Measurements from ENCODE around the gene RBCK1.
"Not testable (repeated sequence)": the region's sequence is repeated elsewhere in the genome, so short reads cannot be mapped to it uniquely, and the experiment has no call there.

The RBCK1 gene

GRCh38 chr20:437787-438486 lies 29.8 kb downstream of the RBCK1 start:
- DNase-seq (ENCODE audit: low read depth in 2 of 2), result no peak

GRCh38 chr20:438571-439469 lies 30.7 kb downstream of the RBCK1 start:
- DNase-seq (ENCODE audit: low read depth in 2 of 2), result peak in 1 of 2 donors; percentile 31

- DNase-seq (ENCODE audit: low read depth in 2 of 2), result no peak
These were observed 32.0 kb downstream of the RBCK1 start for GRCh38 chr20:440148-440547.

GRCh38 chr20:440636-441035 lies 32.5 kb downstream of the RBCK1 start:
- DNase-seq (ENCODE audit: low read depth in 2 of 2), result no peak

- no peak for DNase-seq (ENCODE audit: low read depth in 2 of 2)
These were observed 35.2 kb downstream of the RBCK1 start for GRCh38 chr20:443223-443775.

GRCh38 chr20:444117-444516 lies 36.0 kb downstream of the RBCK1 start:
- no peak for DNase-seq (ENCODE audit: low read depth in 2 of 2)

GRCh38 chr20:444862-445426 lies 36.8 kb downstream of the RBCK1 start:
- no peak for DNase-seq (ENCODE audit: low read depth in 2 of 2)

GRCh38 chr20:445514-446336 lies 37.6 kb downstream of the RBCK1 start:
- no peak for DNase-seq (ENCODE audit: low read depth in 2 of 2)

GRCh38 chr20:452021-452420 lies 43.9 kb downstream of the RBCK1 start:
- not testable (repeated sequence) for DNase-seq (ENCODE audit: low read depth in 2 of 2)

GRCh38 chr20:454951-455350 lies 46.9 kb downstream of the RBCK1 start:
- DNase-seq (ENCODE audit: low read depth in 2 of 2), result no peak

- no peak for DNase-seq (ENCODE audit: low read depth in 2 of 2)
These were observed 50.7 kb downstream of the RBCK1 start for GRCh38 chr20:458776-459175.

- no peak for DNase-seq (ENCODE audit: low read depth in 2 of 2)
These were observed 52.1 kb downstream of the RBCK1 start for GRCh38 chr20:460180-460579.

GRCh38 chr20:460707-461106 lies 52.6 kb downstream of the RBCK1 start:
- no peak for DNase-seq (ENCODE audit: low read depth in 2 of 2)

GRCh38 chr20:461254-462198 lies 53.4 kb downstream of the RBCK1 start:
- peak in 1 of 2 donors; percentile 25 for DNase-seq (ENCODE audit: low read depth in 2 of 2)

- DNase-seq (ENCODE audit: low read depth in 2 of 2), result peak; percentile 71 to 79
These were observed 54.3 kb downstream of the RBCK1 start, which contains the start of gene TBC1D20 for GRCh38 chr20:462199-462991. Gene TBC1D20 (minus strand): TSS chr20:462533. CDS start chr20:462405, 128 bp downstream.

GRCh38 chr20:467755-468154 lies 59.7 kb downstream of the RBCK1 start:
- no peak for DNase-seq (ENCODE audit: low read depth in 2 of 2)

- no peak for DNase-seq (ENCODE audit: low read depth in 2 of 2)
These were observed 61.8 kb downstream of the RBCK1 start for GRCh38 chr20:469746-470490.

GRCh38 chr20:472137-472846 lies 64.2 kb downstream of the RBCK1 start:
- no peak for DNase-seq (ENCODE audit: low read depth in 2 of 2)
